Endothelial cell of umbilical vein (primary cell): ENCODE measurements around the gene GFI1B. TPM values are rescaled to one million over a fixed set of nuclear protein-coding genes. Genes with fewer than 3 reads are reported as not detected.

Experiments used
- BruUV-seq: library from RNA; stranded (reverse); fragments of 400-500 nt; replicated peaks from 2 replicates; lab custom pipeline; 2021; lab: Mats Ljungman, UMichigan
- CTCF ChIA-PET: fragments of 300-600, 350-600 bp; sonication (Branson Sonifier 250); formaldehyde crosslinking; loops from one replicate; lab custom pipeline; 2021; ENCODE audit warnings: antibody characterized with exemption, inconsistent platforms; lab: Charles Lee
- POLR2A ChIA-PET: fragments of 300-600, 350-600 bp; sonication (Branson Sonifier 250); formaldehyde crosslinking; loops from one replicate; lab custom pipeline; 2021; ENCODE audit warnings: antibody characterized with exemption, inconsistent platforms; lab: Charles Lee
- DNase-seq: peaks from one replicate; pipeline ENCODE4 v3.0.0-alpha.2; 2011; ENCODE audit warnings: low read depth, low spot score
- FAIRE-seq: peaks from 2 replicates; lab custom pipeline; 2011; peaks lifted over from hg19 to GRCh38; lab: Jason Lieb, UNC
- H2AFZ ChIP-seq: 2 replicates; pipeline ENCODE4 v1.6.0; 2012; ENCODE audit warnings: low read depth, low read length, control low read depth, inconsistent platforms
- H3K27ac ChIP-seq: 2 replicates; pipeline ENCODE4 v1.5.1; 2011; ENCODE audit warnings: low read depth, mild to moderate bottlenecking, control low read depth, low read length, moderate library complexity; ENCODE audit not compliant: insufficient read depth
- H3K27me3 ChIP-seq, 2 experiments: 2 replicates each; pipeline versions ENCODE4 v1.6.0 to v1.6.1; 2011; ENCODE audit warnings: low read length in 2 of 2, mixed read lengths in 1 of 2; ENCODE audit not compliant: control insufficient read depth in 2 of 2, insufficient read depth in 2 of 2
- H3K36me3 ChIP-seq, 2 experiments: 2 replicates in 1 of 2; 3 replicates in 1 of 2; pipeline ENCODE4 v1.5.1; 2011; ENCODE audit warnings: low read length in 2 of 2, mild to moderate bottlenecking in 1 of 2, moderate library complexity in 1 of 2; ENCODE audit not compliant: control insufficient read depth in 2 of 2, insufficient read depth in 2 of 2; ENCODE audit errors: extremely low read depth in 1 of 2
- H3K4me1 ChIP-seq: 3 replicates; pipeline ENCODE4 v1.5.1; 2011; ENCODE audit warnings: mild to moderate bottlenecking, low read length; ENCODE audit not compliant: control insufficient read depth, insufficient read depth; ENCODE audit errors: extremely low read depth
- H3K4me2 ChIP-seq: 2 replicates; pipeline ENCODE4 v1.6.1; 2011; ENCODE audit warnings: low read length, control low read depth, mixed read lengths; ENCODE audit not compliant: insufficient read depth
- H3K4me3 ChIP-seq, 3 experiments: fragments of 200-600 bp in 1 of 3; sonication (generic), shearing (Covaris generic) in 1 of 3; replicated peaks in 1 of 3; 2 replicates each; pipeline ENCODE4 v1.5.1; 2011 to 2016; ENCODE audit warnings: control low read depth in 3 of 3, low read length in 3 of 3, mild to moderate bottlenecking in 2 of 3, inconsistent platforms in 1 of 3, low read depth in 1 of 3, moderate library complexity in 1 of 3; ENCODE audit not compliant: insufficient read depth in 1 of 3
- H3K79me2 ChIP-seq: 2 replicates; pipeline ENCODE4 v1.6.0; 2012; ENCODE audit warnings: low read length, inconsistent platforms; ENCODE audit not compliant: control insufficient read depth, insufficient read depth
- H3K9ac ChIP-seq: replicated peaks from 2 replicates; pipeline ENCODE3; 2011; ENCODE audit warnings: low read length, control low read depth; ENCODE audit not compliant: insufficient read depth; ENCODE audit errors: extremely low read depth
- H3K9me1 ChIP-seq: replicated peaks from 3 replicates; pipeline ENCODE4 v1.6.0; 2011; ENCODE audit warnings: mild to moderate bottlenecking, low read length; ENCODE audit not compliant: control insufficient read depth, insufficient read depth; ENCODE audit errors: extremely low read depth
- H3K9me3 ChIP-seq: replicated peaks from 2 replicates; pipeline ENCODE4 v1.5.1; 2012; ENCODE audit warnings: low read length, inconsistent platforms; ENCODE audit not compliant: control insufficient read depth, insufficient read depth
- H4K20me1 ChIP-seq: replicated peaks from 2 replicates; pipeline ENCODE3; 2011; ENCODE audit warnings: mild to moderate bottlenecking, low read length; ENCODE audit not compliant: control insufficient read depth, insufficient read depth; ENCODE audit errors: extremely low read depth
- CTCF ChIP-seq, 2 donors: IDR thresholded peaks; 1 replicate in 1 of 2; 2 replicates in 1 of 2; pipeline ENCODE4 v1.5.1; 2011; ENCODE audit warnings: low read length in 2 of 2, mild to moderate bottlenecking in 2 of 2, moderate library complexity in 2 of 2, control low read depth in 1 of 2, inconsistent platforms in 1 of 2, low read depth in 1 of 2; ENCODE audit not compliant: insufficient read depth in 1 of 2; ENCODE audit errors: extremely low read depth in 1 of 2
- EZH2 ChIP-seq: IDR thresholded peaks from 2 replicates; pipeline ENCODE4 v1.6.1; 2012; ENCODE audit warnings: borderline replicate concordance, low read depth, mild to moderate bottlenecking, moderate library complexity, low read length, inconsistent platforms; ENCODE audit not compliant: severe bottlenecking
- FOS ChIP-seq: IDR thresholded peaks from 2 replicates; pipeline ENCODE4 v1.6.1; 2011; ENCODE audit warnings: mild to moderate bottlenecking, low read length, moderate library complexity, borderline replicate concordance; ENCODE audit not compliant: insufficient read depth
- GATA2 ChIP-seq: IDR thresholded peaks from 2 replicates; pipeline ENCODE4 v1.7.0; 2011; ENCODE audit warnings: low read depth, mild to moderate bottlenecking, moderate library complexity, mixed read lengths, low read length; ENCODE audit not compliant: insufficient read length, insufficient read depth
- JUN ChIP-seq: IDR thresholded peaks from 2 replicates; pipeline ENCODE4 v1.6.1; 2011; ENCODE audit warnings: borderline replicate concordance, low read depth; ENCODE audit not compliant: insufficient read length, insufficient read depth
- MAX ChIP-seq: IDR thresholded peaks from 2 replicates; pipeline ENCODE4 v1.6.1; 2011; ENCODE audit not compliant: insufficient read depth, insufficient read length
- MYC ChIP-seq: IDR thresholded peaks from one replicate; pipeline ENCODE4 v1.6.1; 2011; ENCODE audit warnings: mild to moderate bottlenecking, low read depth, low read length
- POLR2A ChIP-seq: IDR thresholded peaks from 2 replicates; pipeline ENCODE4 v1.6.1; 2012; ENCODE audit warnings: low read depth, mild to moderate bottlenecking, control low read depth, low read length
- POLR2AphosphoS5 ChIP-seq: IDR thresholded peaks from 2 replicates; pipeline ENCODE4 v1.6.1; 2012; ENCODE audit warnings: low read depth, mild to moderate bottlenecking, control low read depth, low read length, moderate library complexity; ENCODE audit not compliant: insufficient read depth
- dilution Hi-C: fragments of 300-500 bp; cut with MboI; formaldehyde crosslinking; loops from one replicate; pipeline ENCODE4 v1.15.0; 2019; ENCODE audit warnings: low sequenced_read_pairs; ENCODE audit not compliant: extremely low pct_ligation_motif_present
- intact Hi-C: fragments of 100-400 bp; cut with micrococcal nuclease; formaldehyde crosslinking; loops from one replicate; pipeline ENCODE4 v1.10.0; 2022
- polyA plus RNA-seq, 4 experiments: library from polyadenylated mRNA; depleted of rRNA in 3 of 4; stranded (reverse) in 3 of 4; unstranded in 1 of 4; fragments of >200 nt; gene quantifications; 2 replicates each; pipeline versions ENCODE4 v1.2.1 to v1.2.3, GENCODE V29; 2011 to 2012; ENCODE audit warnings: missing spikeins in 1 of 4
- total RNA-seq: library from RNA; stranded (reverse); gene quantifications from 2 replicates; pipeline ENCODE4 v1.2.3, GENCODE V29; 2021

The GFI1B gene
- total and polyA plus RNA-seq, 2 donors (not counting 3 experiments of a cell fraction or from before 2014, with no cell fraction given), result 0.04 TPM; not detected in 1

DNA sequence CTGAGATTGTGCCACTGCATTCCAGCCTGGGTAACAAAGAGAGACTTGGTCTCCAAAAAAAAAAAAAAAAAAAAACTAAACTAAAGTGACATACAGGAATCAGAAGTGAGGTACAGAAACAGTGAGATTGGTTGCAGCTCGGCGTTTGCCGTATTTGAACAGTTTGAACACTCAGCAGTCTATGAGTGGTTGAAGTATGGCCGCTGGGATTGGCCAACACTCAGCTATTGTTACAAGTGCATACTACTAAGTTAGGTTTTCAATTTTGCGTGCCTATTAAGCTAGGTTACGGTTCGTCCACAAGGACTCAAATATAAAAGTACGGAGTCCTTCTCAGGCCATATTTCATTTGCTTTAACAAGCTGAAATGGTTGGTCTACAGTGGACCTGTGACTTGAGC lies 30.7 kb upstream of the GFI1B start:
- Histone ChIP-seq H3K9me3 (no peaks in the 10 kb centered on the region), H3K36me3 (no peaks in the 10 kb centered on the region), H3K27me3 (peaks cover 0 to 7% of the 10 kb centered on the region in 2 experiments), H2AFZ (no peak overlapping the region), H3K4me3 (no peak overlapping the region), H3K9me1 (no peaks in the 10 kb centered on the region), H3K4me1 (peaks cover 8% of the 10 kb centered on the region), H3K4me2 (no peak overlapping the region), H3K79me2 (peaks cover 13% of the 10 kb centered on the region), H3K9ac (no peak overlapping the region), H3K27ac (no peak overlapping the region), H4K20me1 (no peaks in the 10 kb centered on the region)
- POLR2A ChIA-PET, result interaction anchor here (0.7 kb wide), 1 partner anchor 383 kb away, joined by 3 read pairs; no protein-coding TSS in a partner anchor
- CTCF ChIA-PET, result interaction anchor here (0.7 to 1.1 kb wide), 3 partner anchors 25 to 36 kb away, joined by 3 read pairs; no protein-coding TSS in a partner anchor
- BruUV-seq, result no TSS peak
- dilution Hi-C loops, result no loop called here
- intact Hi-C loops, result loop anchor here (10.0 kb wide), 1 partner anchor 273 kb away; the partner anchor contains the start of gene GTF3C4
- no peak for TF ChIP-seq GATA2
- no peak for TF ChIP-seq EZH2
- TF ChIP-seq POLR2AphosphoS5, result no peak
- TF ChIP-seq FOS, result no peak
- no peak for TF ChIP-seq MAX
- no peak for TF ChIP-seq JUN
- TF ChIP-seq POLR2A, result no peak
- TF ChIP-seq MYC, result no peak
- TF ChIP-seq CTCF (IDR thresholded peaks at IDR 0.05; ENCODE audit: extremely low read depth in 1 of 2, insufficient read depth in 1 of 2, low read depth in 1 of 2, low read length in 2 of 2), result no peak
- no peak for FAIRE-seq
- DNase-seq, result no peak
